ENCODE data around the gene P2RX2. TPM values are rescaled to one million over a fixed set of nuclear protein-coding genes. Genes with fewer than 3 reads are reported as not detected.

The P2RX2 gene
- total and polyA plus RNA-seq, 2 experiments from 2014 or later: 1.1 to 1.7 TPM

DNA sequence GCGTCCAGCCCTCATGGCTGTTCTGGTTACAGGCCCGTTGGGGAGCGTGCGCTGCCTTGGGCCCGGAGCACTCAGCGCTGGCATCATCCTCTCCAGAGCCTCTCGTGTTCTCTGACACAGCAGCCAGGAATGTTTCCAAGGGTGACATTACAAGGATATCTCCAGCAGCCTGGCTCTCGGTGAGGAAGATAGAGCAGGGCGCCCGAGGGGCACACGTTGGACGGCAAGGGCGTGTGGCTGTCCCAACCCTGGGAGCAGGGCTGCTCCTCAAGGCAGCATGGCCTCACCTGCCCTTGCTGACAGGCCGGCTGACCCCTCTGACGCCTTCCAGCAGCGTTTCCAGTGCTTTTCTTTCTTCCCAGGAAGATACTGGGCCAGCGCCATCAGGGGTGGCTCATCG is 22.6 kb upstream of the P2RX2 start:
- Histone ChIP-seq H3K4me1 (ENCODE audit: insufficient read depth) (peaks cover 3% of the 10 kb centered on the region; the same call in 1 of the 2 replicates), H3K9me2 (ENCODE audit: insufficient read depth) (no peaks in the 10 kb centered on the region), H3K4me2 (no peak overlapping the region), H3K36me3 (ENCODE audit: insufficient read depth) (no peaks in the 10 kb centered on the region), H4K20me1 (replicated peaks; ENCODE audit: insufficient read depth) (no peaks in the 10 kb centered on the region), H3K4me3 (no peak overlapping the region), H3K79me2 (replicated peaks; ENCODE audit: insufficient read depth) (no peaks in the 10 kb centered on the region), H3F3A (replicated peaks; ENCODE audit: low read depth) (peaks cover 26% of the 10 kb centered on the region), H3K27me3 (ENCODE audit: insufficient read depth) (peaks cover 75% of the 10 kb centered on the region), H2AFZ (no peak overlapping the region), H3K27ac (ENCODE audit: low read depth) (no peak overlapping the region)
- H3K27ac Mint-ChIP-seq: no peak overlapping the region
- peaks cover 10% of the 10 kb centered on the region for H3K4me1 Mint-ChIP-seq
- ATAC-seq (no peak), DNase-seq (ENCODE audit: low spot score) (no peak)
- TF ChIP-seq ZNF462 (CRISPR knock-in tag; IDR thresholded peaks at IDR 0.05) (no peak), REST (IDR thresholded peaks at IDR 0.05; ENCODE audit: unreplicated experiment) (no peak), NANOG (IDR thresholded peaks at IDR 0.05; ENCODE audit: borderline replicate concordance) (no peak), POLR2AphosphoS5 (IDR thresholded peaks at IDR 0.05; ENCODE audit: low read depth) (no peak), EZH2 (IDR thresholded peaks at IDR 0.05; ENCODE audit: low read depth, unreplicated experiment) (no peak), ZNF331 (CRISPR knock-in tag; IDR thresholded peaks at IDR 0.05; ENCODE audit: low read depth) (no peak), STAT1 (IDR thresholded peaks at IDR 0.05; ENCODE audit: unreplicated experiment) (no peak), JUNB (IDR thresholded peaks at IDR 0.05; ENCODE audit: unreplicated experiment) (no peak), ETS1 (IDR thresholded peaks at IDR 0.05) (no peak)
- H3K27me3 Mint-ChIP-seq (ENCODE audit: insufficient read depth, low read depth, poor library complexity): peaks cover 80% of the 10 kb centered on the region
- H3K4me3 Mint-ChIP-seq: no peak overlapping the region
- no peaks in the 10 kb centered on the region; the same call in 2 of the 3 replicates for H3K36me3 Mint-ChIP-seq (ENCODE audit: low read depth)
- peaks cover 12% of the 10 kb centered on the region for H3K9me3 Mint-ChIP-seq
